ENCODE measurements around the gene KCNMA1.
"Not testable (repeated sequence)": the region's sequence is repeated elsewhere in the genome, so short reads cannot be mapped to it uniquely, and the experiment has no call there.

The KCNMA1 gene

DNA sequence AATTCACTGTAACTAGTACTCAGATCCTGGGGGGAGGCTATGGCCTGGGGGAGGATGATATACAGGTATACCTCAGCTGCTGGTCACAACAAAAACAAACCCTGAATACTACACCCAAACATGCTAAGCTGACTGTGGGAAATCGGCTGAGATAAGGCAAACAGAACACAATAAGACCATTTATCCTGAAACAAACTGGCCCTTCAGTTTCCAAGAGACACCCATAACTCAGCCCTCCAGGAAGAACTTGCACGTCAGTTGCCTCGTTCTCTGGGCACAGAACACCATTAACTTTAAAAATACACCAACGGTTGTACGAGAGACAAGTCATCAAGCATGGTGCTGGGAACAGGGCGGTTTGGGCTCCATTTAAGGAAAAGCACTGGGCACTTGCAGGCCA, 24.1 kb upstream of the KCNMA1 start:
- no peak for DNase-seq

DNA sequence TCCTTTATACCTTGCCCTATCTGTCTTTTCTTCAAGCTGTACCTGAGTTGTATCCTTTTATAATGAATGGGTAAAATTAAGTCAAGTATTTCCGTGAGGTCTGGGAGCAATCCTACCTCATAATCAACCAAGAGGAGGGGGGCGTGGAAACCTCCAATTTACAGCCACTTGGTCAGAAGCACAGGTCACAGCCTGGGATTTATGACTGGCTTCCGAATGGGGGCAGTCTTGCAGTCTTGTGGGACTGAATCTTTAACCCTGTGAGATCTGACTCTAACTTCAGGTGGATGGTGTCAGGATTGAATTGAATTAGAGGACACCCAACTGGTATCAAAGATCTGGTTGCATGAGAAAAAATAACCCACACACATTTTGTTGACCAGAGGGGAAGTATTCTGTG, 23.5 kb upstream of the KCNMA1 start:
- DNase-seq, result no peak

DNA sequence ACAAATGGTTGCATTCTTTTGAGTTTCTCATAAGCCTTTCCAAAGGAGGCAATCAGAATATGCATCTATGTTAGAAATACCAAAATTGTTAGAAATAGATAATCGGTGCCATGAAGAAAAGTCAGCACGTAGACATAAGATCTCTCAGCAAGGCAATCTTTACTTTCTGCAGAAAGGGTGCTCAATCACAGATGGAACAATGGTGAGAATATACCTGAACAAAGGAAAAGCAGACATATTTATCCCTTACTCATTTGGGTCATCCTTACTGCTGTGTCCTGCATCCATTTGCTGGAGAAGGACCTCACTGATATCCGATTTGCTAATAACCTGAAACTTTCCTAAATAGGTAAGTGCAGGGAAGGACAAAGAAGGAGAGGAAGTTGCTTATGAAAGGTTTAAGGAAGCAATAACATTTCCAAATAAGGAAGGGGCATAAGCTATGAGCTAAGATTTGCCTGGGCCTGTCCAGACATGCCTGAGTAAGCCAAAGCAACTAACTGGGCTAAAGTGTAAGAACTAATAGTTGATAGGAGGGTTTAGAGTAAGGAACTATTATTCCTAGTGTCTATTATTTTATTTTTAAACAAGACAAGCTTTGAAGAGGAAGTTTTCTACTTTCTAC, 21.6 kb upstream of the KCNMA1 start:
- DNase-seq, result not testable (repeated sequence)

DNA sequence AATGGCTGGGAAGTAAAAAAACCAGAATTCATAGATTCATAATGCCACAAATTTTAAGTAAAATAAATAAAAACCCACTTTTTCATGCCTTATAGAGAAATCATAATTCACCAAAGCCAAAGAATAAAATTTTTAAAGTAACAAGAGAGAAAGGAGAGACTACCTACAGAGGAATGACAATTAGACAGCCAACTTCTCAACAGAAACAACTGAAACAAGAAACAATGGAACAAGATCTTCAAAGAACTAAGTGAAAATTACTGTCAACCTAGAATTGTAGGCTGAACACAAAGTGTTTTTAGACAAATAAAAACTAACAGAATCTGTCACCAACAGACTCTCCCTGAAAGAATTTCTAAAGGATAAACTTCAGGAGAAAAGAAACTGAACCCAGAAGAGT, 15.6 kb upstream of the KCNMA1 start:
- DNase-seq, result no peak

DNA sequence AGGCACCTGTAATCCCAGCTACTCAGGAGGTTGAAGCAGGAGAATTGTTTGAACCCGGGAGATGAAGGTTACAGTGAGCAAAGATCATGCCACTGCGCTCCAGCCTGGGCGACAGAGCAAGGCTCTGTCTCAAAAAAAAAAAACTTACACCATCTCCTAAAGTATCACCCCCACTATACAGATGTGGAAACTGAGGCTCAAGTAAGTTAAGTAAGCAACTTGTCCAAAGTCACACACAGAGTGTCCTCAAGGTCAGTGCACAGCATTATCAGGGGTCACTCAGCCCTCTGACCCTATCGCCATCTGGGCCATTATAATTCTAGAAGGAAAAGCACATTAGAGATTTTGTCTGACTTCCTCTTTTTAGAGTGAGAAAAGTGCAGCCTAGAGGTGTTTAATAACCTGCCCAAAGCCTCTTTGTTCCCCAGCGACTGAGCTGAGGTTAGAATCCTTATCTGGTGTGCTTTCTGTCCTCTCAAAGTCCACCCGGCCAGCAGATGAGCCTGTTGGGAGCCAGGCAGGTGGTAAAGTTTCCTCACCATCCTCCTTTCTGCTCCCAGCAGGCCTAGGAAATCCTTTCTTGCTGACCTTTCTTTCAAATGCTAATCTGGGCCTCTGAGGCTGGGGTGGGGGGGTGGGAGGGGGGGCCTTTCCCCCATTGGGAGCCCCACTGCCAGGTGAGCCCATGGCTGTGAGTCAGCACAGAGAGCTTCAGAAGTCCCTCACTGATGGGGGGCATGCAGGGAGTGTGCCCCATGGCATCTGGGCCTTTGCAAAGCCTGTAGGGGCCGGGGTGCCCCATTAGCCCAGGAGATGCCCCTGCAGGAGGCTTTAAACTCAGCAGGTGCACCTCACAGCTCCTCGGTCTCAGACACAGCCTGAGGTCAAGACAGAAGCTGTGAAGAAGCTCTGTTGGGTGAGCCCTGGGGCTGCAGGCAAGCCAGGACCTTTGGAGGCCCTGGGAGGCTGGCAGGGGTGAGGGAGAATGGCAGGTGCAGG, 12.0 kb upstream of the KCNMA1 start:
- no peak for DNase-seq

DNA sequence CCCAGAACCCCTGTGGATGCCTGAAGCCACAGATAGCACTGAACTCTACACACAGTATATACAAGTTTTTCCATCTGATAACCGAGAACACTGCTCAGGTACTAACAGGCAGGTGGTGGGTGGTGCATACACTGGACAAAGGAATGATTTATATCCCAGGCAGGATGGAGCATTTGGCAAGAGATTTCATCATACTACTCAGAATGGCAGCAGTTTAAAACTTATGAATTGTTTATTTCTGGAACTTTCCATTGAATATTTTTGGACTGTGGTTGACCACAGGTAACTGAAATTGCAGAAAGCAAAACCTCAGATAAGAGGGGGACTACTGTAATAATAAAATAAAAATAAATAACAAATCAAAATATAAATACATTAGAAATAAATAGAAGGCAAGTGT, 10.9 kb upstream of the KCNMA1 start:
- DNase-seq, result no peak

DNA sequence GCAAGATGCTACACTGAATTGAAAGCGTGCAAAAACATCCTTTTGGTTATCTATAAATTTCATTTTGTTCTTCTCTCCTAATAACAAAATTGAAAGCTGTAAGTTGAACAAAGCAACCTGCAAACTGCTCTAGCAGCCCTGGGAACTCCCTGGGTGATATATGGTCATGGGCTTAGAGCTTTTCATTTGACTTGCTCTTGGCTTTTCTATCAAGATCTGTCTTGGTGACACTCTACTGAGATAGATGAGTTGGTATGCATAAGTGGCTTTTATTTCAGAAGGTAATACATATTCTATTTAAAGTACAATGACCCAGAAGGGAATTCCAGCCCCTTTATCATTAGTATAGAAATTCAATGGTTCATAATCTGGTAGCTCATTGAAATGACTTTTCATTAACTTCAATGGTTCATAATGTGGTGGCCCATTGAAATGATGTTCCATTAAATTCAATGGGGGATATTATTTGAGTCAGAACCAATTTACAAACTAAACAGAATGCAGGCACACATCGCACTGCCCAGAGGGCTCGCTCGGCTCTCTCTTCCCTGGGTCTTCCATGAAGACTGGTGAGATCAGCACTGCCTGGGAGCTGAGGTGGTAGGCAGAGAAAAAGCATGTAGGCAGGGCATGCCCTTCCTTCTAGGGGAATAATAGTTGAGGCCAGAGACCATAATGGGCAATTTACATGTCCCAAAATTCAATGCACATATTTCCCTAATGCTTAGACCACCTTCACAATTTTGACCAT, 10.1 kb upstream of the KCNMA1 start:
- DNase-seq, result no peak

DNA sequence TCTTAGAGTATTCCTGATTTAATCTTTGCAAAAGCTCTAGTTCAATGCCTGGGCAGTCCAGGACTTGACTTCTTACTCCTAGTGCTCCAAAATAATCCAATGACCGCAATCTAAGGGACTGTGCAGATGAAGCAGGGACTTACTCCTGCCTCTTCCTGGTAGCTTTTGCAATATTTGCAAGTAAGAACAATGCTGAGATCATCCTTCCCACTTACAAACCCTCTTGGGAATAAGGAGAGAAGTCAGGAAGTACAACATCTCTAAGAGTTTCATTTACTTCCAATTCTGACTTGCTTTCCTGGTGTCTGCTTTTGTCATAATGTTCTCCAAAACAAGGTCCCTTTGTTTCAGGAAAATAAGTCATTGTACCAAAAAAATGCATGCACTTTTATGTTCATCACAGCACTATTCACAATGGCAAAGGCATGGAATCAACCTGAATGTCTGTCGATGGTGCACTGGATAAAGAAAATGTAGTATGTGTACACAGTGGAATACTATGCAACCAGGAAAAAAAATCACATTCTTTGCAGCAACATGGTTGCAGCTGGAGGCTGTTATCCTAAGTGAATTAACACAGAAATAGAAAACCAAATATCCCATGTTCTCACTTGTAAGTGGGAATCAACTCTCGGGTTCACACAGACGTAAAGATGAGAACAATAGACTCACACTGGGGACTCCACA, 7.1 kb upstream of the KCNMA1 start:
- DNase-seq, result no peak

DNA sequence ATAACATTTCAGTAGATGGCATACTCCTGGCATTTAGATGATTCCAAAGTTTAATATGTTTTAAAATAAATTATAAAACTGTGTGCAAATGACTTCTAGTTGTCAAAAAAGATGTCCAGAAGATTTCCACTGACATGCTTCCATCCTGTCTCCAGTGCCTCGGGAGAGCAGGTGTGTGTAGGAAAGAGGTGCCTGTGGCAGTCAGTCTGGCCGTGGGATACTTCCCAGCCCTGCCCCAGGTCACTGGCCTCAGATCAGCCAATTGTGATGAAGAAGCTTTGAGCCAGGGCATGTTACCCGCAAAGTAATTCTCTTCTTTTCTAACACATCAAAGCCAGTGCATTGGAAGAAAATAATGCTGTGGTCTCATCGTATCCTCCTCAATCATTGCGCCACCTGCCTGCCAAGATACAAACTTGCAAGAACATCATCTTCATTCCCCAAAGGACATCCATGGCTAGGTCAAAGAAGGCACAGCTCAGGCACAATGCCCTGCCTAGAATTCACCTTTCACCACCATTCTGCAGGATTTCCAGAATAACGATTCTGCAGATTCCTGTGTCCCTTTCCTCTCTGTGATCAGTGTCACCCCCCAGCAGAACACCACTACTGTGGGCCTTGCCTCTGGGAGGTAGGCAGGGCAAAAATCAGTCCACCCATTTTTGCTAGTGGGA, 6.3 kb upstream of the KCNMA1 start:
- no peak for DNase-seq

DNA sequence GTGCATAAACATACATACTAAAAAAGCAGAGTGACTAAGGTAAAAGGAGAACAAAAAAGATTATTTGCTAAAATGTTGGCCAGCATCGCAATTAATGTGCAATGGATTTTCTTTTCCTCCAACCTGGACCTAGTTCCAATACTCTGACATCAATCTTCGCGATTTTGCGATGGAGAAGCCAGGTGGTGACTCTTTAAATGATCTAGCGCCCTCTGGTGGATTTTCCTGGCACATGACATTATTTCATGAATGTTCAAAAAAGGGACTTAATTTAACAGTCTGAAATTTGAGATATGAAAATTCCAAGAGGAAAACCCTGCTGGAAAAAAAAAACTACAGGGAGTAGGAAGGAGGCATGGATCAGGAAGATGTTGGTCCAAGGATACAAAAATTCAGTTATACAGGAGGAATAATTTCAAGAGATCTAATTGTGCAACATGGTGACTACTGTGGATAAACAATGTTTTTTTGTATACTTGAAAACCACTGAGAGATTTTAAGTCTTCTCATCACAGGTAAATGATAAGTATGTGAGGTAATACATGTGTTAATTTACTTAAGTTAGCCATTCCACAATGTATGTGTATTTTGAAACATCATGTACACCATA, 4.3 kb upstream of the KCNMA1 start:
- peak; percentile 47 for DNase-seq

DNA sequence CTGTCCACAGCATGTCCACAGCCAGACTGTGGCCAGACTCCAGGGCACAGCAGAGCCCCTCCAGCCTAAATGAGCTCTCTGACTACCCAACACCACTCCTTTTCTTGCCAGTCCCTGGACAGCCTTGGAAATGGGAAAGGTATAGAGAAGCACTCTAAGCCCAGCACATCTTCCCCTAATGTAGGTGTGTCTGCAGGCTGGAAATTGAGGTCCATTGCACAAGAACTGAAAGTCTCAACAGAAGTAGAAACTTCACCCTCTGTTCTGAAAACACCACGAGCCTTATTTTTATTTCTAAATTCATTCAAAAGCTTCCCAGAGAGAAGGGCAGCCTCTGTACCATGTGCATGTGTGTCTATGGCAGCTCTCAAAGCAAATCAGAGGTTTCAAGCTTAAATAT, 3.7 kb upstream of the KCNMA1 start:
- DNase-seq, result no peak

DNA sequence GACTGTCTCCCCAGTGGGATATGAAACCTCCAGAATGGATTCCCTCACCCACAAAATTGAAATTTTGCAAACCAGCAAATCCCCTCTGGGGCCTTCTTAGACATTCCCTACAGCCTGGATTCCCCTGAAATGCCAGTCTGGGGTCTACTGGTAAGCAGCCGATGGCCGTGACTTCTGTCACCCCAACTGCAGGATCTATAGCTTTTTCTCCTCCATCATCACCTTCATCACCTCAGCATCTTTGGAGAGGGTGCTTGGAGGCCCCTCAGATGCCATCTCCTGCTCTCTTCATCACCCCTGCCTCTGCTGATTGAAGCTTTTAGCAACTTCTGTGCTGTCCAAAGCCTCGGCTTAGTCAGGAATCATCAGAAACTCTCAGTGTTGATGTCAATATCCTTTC, 2.6 kb upstream of the KCNMA1 start:
- DNase-seq, result no peak

DNA sequence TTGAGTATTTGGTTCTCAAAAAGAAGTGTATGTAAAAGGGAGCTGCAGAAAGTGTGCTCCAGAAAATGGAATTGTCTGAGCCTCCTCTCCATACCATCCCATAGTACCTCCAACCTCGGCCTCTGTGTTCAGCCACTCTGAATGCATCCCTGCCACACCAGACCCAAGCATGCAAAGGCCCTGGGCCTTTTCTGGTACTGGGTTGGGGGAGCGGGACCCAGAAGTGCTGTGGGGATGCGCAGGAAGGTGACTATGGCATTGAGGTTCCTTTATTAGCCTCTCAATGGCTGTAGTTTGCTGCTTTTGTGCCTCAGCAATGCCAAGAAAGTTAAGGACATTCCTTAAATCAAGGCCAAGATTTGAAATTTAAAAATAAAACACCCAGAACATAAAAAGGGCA, 2.1 kb upstream of the KCNMA1 start:
- no peak for DNase-seq

DNA sequence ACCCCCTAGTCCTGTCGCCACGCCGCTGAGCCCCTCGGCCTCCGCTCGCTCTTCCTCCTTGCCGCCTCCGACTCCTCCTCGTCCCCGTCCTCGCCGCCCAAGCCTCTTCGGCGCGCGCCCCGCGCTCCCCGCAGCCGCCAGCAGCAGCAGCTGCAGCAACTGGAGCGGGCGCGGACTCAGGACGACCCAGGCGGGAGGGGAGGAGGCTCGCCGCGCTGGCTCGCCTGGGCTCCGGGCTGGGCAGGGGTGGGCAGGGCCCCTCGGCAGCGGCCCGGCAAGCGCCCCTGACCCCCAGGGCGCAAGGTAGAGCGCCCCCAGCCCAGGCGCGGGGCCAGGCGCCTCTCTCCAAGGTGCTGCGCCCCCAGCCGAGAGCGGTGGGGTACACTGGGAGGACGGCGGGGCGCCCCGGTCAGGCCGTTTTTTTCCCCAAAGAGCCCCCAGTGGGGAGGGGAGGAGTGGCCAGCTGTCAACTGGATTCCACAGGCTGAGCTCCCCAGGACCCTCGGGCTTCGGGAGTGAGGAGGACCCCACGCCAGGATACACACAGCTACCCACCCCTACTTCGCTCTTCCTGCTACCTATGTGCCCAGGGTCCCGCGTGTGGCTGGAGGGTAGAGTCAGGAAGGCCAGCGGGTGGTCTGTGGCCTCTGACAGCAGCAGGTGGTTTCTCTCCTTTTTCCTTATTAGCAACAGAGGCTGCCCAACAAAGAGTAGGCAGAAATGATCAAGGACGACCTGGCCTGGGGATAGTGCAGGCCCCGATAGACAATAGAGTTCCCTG, 903 bp upstream of the KCNMA1 start:
- no peak for DNase-seq

DNA sequence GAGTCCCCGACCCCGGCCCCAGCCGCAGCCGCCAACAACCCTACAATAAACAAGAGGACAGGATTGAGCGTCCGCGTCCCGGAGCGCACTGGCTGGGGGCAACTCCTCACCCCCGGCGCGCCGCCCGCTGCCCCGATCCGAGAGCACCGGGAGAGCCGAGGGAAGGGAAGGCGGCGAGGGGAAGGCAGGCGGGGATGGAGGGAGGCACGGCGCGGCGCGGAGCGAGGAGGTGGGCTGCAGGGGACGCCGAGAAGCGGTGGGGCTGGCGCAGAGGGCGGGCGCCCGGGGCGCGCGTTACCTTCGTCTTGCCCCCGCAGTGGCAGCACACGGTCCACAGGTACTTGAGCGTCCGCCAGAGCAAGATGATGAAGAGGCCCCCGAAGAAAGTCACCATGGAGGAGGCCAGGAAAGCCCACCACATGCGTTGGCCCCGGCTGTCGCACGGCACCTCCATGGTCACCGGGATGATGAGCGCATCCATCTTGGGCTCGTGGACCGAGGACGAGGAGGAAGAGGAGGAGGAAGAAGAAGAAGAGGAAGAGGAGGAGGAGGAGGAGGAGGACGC, 559 bp downstream of the KCNMA1 start:
- DNase-seq, result no peak

DNA sequence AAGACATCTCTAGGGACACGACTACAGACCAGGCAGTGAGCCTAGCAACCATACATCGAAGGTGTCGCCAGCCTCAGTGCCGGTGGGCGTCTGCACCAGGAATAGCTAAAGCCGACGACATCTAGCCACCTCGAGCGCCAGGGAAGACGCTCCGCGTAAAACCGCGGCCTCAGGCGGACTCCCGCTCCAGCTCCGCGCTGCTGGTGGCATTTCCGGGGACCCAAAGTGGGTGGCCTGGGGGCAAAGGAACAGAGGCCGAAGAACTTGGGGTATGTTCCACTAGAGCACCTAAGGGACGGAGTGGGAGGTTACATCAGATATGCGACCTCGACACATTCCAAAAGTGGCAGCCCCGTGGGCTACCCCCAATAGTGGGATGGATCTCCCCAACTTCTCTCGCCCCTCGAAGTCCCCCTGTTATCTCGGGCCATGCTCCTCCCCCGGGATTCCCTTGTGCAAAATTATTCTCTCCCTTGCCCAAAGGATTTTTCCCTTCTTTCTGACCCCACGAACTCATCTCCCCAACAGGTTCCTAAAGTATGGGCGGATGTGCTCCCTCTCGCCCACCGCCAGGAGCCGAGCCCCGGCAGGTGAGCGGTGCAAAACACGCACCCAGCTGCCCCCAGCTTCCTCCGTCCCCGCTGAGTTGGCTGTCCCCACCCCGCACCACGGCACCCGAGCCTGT, 1.2 kb downstream of the KCNMA1 start:
- DNase-seq, result no peak

DNA sequence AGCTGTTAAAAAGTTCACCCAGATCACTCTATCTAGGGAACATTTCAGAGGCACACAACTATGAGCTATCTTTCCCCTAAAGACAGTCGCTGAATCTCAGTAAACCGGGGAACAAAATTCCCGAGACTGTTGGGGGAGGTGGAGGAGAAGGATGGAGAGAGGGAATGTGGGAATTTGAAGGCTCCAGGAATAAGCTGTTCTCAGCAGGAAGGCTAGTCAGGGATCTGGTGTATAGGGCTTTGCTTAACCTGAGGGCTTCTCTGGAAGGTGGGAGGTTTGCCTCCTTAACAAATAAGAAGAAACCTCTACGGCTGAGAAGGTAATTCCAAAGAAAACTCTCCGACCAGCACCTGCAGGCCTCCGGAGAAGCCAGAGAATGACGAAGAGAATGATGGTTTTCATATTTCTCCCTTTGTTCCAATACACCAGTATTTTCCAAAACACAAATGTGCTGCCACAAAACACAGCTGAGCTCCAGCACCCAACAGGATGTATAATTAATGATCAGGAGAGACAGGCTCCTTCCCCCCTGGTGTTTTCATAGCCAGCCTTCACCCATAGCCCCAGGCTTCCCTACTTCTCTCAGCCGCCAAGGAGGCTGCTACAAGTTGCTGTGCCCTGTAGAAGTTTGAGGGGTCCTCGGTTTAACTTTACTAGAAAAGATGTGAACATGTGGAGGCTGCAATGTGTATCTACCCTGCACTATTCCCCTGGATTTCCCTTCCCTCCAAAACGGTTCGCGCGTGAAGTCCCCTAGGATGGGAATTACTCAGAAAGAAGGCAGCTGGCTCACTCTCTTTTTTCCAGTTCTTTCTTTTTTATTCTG, 2.0 kb downstream of the KCNMA1 start:
- no peak for DNase-seq

DNA sequence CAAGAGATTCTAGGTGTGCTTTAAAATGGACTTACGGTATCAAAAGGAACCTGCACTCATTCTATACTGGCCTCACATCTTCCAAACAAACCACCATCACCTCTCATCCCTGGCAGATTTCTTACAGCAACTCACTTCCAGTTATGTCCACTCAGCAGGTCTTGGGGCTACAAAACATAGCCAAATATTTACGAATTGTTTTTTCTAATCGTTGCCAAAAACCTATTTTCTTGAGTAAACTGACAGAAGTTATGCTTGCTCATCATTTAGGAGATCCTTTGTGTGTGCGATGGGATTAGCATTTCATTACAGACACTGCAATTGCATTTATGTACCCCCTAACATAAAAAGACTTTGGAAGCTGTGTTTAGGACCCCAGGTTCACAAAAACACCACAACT, 2.7 kb downstream of the KCNMA1 start:
- no peak for DNase-seq

DNA sequence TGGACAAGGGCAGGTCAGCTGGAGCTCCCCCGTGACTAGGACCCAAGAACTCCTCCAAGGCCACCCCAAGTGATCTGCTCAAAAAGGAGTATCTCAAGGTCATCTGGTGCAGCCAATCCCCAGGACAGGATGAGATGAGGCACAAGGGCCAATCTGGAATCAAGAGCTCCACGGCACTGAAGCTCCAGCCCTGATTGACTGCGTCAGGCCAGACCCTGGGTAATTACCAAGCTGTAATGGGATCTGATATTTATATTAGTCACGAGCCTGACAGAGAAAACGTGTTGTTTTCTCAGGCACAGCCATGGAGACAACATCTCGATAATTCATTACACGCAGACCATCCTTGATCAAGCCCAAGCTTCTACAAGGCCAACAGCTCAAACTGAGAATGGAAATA, 4.2 kb downstream of the KCNMA1 start:
- DNase-seq, result no peak

Data from effector CD8-positive, alpha-beta T cell (primary cell).